ENCODE results near the gene CDCA5.

The CDCA5 gene

DNA sequence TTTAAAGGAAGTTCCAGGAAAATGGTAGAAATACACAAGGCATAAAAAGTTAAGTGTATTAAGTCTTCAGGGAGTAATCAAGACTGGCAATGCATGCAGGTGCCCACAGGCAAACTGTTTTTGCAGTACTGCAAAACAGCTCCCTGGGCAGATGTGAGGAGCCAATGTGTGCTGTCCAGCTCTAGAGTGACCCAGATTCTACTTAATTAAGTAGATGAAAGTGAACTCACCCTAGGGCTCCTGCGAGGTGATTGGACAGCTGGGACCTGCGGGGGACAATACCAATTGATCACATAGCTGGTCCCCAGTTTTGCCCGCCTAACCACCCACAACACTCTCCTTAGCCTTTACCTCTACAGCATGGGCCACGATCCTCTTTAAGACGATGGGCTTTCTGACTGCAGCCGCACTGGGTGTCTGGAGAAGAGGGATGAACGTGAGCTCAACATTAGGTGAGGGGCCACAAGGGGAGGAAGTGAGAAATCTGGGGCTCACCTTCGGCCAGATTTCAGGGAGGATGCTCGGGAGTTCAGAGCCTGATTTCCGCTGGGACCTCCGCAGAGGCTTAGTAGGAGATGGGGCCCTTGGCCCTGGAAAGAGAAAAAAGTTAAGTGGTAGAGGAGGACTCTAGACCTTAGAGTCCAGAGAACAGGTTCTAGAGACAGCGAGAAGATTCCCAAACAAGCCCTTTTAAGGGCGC, 556 bp downstream of the CDCA5 start:
- Histone ChIP-seq H3K9me3 (no peaks in the 10 kb centered on the region), H3K27ac (peak overlapping the region; percentile 87 to 88), H3K36me3 (peaks cover 18 to 29% (median 22%) of the 10 kb centered on the region in 3 donors), H3K27me3 (no peaks in the 10 kb centered on the region), H3K4me1 (peaks cover 0 to 21% (median 17%) of the 10 kb centered on the region in 4 donors), H3K4me3 (peak overlapping the region; percentile 67 to 70)
- TF ChIP-seq, protein P1, sequence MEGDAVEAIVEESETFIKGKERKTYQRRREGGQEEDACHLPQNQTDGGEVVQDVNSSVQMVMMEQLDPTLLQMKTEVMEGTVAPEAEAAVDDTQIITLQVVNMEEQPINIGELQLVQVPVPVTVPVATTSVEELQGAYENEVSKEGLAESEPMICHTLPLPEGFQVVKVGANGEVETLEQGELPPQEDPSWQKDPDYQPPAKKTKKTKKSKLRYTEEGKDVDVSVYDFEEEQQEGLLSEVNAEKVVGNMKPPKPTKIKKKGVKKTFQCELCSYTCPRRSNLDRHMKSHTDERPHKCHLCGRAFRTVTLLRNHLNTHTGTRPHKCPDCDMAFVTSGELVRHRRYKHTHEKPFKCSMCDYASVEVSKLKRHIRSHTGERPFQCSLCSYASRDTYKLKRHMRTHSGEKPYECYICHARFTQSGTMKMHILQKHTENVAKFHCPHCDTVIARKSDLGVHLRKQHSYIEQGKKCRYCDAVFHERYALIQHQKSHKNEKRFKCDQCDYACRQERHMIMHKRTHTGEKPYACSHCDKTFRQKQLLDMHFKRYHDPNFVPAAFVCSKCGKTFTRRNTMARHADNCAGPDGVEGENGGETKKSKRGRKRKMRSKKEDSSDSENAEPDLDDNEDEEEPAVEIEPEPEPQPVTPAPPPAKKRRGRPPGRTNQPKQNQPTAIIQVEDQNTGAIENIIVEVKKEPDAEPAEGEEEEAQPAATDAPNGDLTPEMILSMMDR (IDR thresholded peaks at IDR 0.05) = no peak
- intact Hi-C loops (cut with DNase I; ENCODE audit: low total_unique reads) = no loop called here
- DNase-seq = no peak

DNA sequence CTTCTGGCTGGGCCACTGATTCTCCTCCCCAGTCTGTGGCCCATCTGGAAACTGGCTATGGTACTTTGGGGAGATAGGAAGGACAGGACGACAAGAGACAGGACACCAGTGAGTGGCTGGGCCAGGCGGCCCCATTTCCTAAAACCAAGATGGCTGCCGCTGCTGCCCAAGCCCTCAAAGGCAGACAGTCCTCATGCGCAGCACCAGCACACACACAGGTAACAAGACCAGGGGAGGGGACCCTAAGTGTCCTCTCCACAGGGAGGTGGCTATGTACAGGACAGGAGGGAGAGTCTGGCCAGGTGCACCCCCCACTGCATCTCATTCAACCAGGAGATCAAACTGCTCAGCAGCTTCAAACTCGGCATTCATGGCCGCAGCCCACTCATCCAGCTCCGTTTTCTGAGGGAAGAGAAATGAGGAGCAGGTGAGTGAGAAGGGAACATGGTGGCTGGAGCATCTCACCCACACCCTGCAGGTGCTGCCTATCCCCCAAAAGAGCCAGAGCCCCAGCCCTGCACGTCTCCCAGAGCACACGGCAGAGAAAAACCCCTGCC, 5.0 kb downstream of the CDCA5 start:
- TF ChIP-seq, protein P1 (IDR thresholded peaks at IDR 0.05) = no peak
- Histone ChIP-seq H3K4me1 (peaks cover 0 to 7% (median 6%) of the 10 kb centered on the region in 4 donors), H3K27me3 (no peaks in the 10 kb centered on the region), H3K4me3 (no peak overlapping the region), H3K27ac (no peak overlapping the region), H3K36me3 (no peaks in the 10 kb centered on the region), H3K9me3 (no peaks in the 10 kb centered on the region)
- intact Hi-C loops (cut with DNase I; ENCODE audit: low total_unique reads) = no loop called here
- DNase-seq = no peak

DNA sequence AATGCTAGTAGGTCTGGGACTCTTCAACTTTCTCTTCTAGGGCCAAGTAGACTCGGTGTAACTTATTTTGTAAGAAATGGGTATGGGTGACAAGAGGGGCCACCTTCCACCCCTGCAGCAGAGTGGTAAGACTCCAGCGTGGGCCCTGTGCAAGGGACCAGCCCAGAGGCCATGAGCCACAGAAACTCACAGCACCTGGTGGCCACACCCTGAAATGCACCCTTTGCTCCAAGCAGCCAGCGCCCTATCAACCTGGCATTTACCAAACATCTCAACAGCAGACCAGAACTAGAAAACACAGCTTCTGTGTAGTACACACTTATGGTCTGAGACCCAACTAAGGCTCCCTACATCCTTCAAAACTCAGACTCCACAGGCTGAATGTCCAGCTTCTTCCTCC, 5.7 kb downstream of the CDCA5 start:
- H3K4me1 ChIP-seq = peaks cover 0 to under 1% (median 0%) of the 10 kb centered on the region in 4 donors
- no peak overlapping the region for H3K4me3 ChIP-seq
- no peak for DNase-seq
- no peaks in the 10 kb centered on the region for H3K27me3 ChIP-seq
- no peaks in the 10 kb centered on the region for H3K36me3 ChIP-seq
- H3K27ac ChIP-seq = no peak overlapping the region
- intact Hi-C loops (cut with DNase I; ENCODE audit: low total_unique reads) = no loop called here
- TF ChIP-seq, protein P1 (IDR thresholded peaks at IDR 0.05) = peak; percentile 24 to 27
- no peaks in the 10 kb centered on the region for H3K9me3 ChIP-seq

DNA sequence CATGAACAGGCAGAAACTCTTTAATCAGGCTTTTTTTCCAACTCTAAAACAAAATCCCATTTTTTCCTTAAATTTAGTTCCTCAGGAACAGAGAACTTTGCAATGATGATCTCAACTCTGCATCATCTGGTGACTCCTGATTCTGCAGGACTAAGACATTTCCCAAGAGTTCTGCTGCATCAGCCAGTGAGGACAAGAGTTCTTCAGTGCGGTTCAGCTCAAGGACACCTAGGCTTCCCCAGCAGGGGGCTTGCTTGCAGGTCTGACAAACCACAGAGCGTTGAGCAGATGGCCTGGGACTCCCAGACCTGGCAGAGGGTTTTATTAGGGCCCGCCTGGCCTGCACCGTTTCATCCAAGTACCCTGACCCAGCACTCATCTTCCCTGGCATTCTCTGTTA, 6.4 kb downstream of the CDCA5 start:
- Histone ChIP-seq H3K27me3 (no peaks in the 10 kb centered on the region), H3K4me3 (no peak overlapping the region), H3K4me1 (no peaks in the 10 kb centered on the region), H3K36me3 (no peaks in the 10 kb centered on the region), H3K9me3 (no peaks in the 10 kb centered on the region), H3K27ac (no peak overlapping the region)
- intact Hi-C loops (cut with DNase I; ENCODE audit: low total_unique reads) = no loop called here
- TF ChIP-seq, protein P1 (IDR thresholded peaks at IDR 0.05) = no peak
- no peak for DNase-seq

DNA sequence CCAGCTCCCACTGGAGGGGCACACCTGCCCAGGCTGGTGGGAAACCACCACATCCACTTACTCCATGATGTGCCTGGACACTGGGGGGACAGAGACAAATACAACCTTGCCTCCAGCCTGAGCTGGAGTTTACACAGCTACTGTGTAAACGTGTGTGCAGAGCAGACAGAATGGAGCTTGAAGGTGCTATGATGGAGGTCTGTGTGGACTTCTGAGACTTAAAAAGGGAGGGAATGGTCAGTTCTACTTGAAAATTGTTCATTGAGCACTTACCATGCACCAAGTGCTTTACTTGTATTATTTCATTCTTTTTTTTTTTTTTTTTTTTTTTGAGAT, 11.2 kb downstream of the CDCA5 start:
- H3K36me3 ChIP-seq = no peaks in the 10 kb centered on the region
- H3K9me3 ChIP-seq = no peaks in the 10 kb centered on the region
- no peaks in the 10 kb centered on the region for H3K4me1 ChIP-seq
- intact Hi-C loops (cut with DNase I; ENCODE audit: low total_unique reads) = no loop called here
- DNase-seq = no peak
- TF ChIP-seq, protein P1 (IDR thresholded peaks at IDR 0.05) = no peak
- peaks cover 0 to 3% of the 10 kb centered on the region in 2 donors for H3K27me3 ChIP-seq
- no peak overlapping the region for H3K4me3 ChIP-seq
- no peak overlapping the region for H3K27ac ChIP-seq

Data from tibial artery (tissue), 4 donors.